GM12864 (cell line): Measurements from ENCODE around the gene GSTO2.

Source experiments
- DNase-seq: peaks from one replicate; pipeline ENCODE4 v3.0.0-alpha.2; 2011; ENCODE audit warnings: low read depth
- H3K4me3 ChIP-seq: 2 replicates; pipeline ENCODE4 v1.5.1; 2011; ENCODE audit warnings: mild to moderate bottlenecking, low read depth, low read length, control low read depth
- TF ChIP-seq, protein P1 (sequence below): IDR thresholded peaks from 2 replicates; pipeline ENCODE4 v1.5.1; 2011; ENCODE audit warnings: low read depth, mild to moderate bottlenecking, moderate library complexity, low read length, control low read depth, inconsistent platforms; ENCODE audit errors: missing control alignments

GSTO2 gene

DNA sequence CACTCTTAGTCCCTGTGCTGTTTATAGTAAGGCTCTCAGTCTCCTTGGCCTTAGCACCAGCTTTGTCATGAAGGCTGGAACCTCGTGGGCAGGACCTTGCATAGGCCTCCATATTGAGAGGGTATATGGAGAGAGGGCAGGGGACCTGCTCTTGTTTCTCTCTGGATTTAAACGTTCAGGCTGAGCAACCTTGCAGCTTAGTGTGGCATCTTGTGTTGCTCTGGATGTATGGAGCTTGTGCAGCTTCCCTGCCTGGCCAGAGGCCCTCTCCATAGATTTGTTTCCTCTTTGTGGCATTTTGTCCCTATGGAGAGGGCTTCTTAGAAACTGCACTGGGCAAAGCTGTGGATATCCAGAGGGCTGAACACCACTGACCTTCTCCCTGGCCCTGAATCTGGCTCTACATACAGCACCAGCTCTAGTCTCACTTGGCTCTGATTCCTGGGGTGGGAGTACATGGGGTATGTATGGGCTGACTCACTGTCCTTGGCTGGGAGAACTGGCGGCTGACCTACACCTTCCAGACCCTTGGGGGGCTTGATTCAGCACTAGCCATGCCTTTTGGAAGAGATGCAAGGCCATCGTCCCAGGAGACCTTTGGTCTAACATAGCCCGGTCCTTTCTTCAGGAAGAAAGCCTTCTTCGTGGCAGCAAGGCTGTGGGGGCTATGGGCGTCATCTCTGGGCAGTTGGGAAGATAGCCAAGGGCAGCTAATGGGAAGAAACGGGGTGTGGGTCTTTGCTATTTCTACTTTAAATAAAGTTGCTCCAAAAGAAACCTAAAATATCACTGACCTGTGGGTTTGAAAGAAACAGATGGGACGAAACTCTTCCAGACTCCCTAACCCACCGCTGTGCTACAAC, 38.8 kb downstream of the GSTO2 start:
- no peak overlapping the region for H3K4me3 ChIP-seq
- TF ChIP-seq, protein P1, sequence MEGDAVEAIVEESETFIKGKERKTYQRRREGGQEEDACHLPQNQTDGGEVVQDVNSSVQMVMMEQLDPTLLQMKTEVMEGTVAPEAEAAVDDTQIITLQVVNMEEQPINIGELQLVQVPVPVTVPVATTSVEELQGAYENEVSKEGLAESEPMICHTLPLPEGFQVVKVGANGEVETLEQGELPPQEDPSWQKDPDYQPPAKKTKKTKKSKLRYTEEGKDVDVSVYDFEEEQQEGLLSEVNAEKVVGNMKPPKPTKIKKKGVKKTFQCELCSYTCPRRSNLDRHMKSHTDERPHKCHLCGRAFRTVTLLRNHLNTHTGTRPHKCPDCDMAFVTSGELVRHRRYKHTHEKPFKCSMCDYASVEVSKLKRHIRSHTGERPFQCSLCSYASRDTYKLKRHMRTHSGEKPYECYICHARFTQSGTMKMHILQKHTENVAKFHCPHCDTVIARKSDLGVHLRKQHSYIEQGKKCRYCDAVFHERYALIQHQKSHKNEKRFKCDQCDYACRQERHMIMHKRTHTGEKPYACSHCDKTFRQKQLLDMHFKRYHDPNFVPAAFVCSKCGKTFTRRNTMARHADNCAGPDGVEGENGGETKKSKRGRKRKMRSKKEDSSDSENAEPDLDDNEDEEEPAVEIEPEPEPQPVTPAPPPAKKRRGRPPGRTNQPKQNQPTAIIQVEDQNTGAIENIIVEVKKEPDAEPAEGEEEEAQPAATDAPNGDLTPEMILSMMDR: no peak
- DNase-seq: no peak

DNA sequence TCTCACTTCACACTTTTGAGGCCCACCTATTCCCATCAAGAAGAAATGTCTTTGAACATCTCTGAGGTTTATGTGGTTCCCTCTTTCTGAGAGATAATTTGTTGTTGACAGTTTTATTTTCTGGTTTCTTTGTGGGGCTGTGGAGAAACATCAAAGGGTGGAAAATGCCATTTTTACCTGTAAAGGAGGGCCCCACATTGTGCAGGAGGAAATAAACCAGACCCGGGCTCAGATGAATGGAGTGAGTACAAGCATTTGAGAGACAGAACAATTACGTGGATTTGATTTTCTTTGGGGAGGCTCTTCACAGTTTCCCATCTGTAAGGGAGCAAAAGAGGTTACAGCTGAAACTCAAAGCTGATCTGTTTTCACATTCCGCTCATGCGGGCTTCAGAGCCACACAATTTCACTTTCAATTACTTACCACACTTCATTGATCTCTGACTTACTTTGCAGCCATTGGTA, 39.5 kb downstream of the GSTO2 start:
- TF ChIP-seq, protein P1: no peak
- DNase-seq: no peak
- no peak overlapping the region for H3K4me3 ChIP-seq

DNA sequence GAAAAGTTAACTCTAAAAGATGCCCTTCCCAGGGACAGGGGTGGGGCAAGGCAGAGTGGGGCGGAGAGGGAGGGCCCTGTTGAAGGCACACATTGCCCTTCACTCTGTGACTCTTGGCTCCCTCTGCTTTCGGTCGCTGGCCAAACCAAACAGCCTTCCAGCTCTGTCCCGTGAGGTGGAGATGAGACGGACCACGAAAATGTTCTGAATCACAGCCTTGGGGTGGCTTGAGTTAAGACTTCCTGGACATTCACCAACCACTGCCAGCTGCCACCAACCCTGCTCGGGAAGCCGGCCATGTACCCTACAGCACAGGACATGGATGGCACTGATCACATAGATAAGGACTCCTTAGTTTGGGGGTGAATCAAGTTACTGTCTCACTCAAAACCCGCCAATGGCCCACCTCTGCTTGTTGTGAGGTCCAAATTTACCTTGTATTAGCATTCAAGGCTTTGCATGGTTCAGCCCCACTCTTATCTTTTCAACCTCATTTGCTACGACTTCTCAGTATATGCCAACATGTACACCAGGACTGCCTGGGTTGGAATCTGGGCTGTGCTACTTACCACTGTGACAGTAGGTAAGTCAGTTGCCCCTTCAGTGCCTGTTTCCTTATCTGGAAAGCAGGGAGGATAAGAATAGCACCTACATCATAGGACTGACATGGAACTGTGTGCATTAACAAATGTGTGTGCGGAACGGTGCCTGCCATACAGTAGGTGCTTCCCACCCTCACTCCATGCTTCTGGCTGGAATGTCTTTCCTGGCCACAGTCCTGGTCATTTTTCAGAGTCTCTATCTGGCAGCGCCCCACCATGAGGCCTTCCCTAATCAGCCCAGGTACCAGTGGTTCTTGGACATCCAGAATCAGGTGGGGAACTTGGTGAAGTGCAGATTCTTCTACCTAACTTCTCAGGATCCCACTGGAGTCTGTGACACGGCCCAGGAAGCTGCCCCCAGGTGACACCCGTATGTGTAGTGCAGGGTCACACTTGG, 41.3 kb downstream of the GSTO2 start:
- no peak overlapping the region for H3K4me3 ChIP-seq
- DNase-seq: no peak
- TF ChIP-seq, protein P1: no peak

DNA sequence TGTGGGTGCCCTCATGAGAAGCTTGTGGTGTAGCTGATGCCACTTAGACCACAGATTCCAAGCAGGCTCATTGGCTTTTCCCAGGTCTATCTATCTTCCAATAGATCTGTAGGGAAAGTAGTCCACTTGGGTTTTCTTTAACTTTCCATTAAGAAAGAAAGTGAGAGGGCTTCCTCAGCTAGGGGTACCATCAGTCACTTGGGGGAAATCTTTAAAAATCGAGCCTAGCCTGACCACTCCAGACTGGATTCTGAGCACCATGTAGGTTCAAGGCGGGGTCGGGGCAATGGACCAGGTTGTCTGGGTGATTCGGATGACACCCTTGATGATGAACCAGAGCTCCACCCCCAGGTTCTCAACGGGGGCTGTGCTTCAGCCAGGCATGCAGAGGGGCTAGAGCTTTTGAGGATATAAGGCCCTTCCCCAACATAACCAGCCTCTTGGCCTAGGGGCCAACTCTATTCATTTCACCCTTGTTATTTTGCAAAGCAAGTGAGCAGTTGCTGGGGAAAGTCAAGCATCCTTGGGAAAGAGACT, 42.3 kb downstream of the GSTO2 start:
- H3K4me3 ChIP-seq: no peak overlapping the region
- TF ChIP-seq, protein P1: no peak
- no peak for DNase-seq

DNA sequence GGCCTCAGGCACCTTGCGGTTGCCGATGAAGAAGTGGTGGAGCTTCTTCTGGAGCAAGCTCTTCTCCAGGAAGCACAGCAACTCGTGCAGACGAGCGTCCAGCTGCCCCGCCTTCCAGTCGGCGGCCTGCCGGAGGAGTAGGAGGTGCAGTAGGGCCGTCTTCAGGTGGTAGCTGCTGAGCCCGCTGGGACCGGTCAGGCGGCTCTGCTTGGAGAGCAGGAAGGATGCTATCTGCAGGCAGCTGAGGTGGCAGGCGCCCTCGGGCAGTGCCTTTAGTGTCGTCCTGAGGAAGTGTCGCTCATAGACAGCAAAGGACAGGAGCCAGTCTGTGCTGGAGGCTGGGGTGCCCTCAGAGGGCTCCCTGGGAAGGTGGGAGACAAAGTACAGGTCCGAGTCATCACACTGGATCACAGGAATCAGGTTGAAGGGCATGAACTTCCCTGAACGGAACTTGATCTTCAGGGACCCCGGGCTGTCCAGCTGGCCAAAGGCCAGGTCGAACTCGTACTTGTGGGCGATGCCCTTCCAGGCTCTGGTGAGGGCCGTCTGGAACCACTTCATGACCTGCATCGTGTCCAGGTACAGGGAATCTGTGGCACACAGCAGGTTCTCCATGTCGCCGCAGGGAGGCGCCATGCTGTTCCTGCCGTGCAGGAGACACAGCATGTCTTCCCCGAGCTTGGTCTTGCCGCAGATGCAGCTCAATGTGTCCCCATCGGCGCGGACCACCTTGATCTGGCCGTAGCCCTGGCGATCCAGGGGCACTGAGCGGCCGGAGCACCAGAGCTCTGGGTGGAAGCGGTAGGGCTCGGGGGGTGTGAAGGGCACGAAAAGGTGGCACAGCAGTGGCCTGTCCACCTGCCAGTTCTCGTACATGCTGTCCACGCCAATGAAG, 45.9 kb downstream of the GSTO2 start:
- DNase-seq: no peak
- no peak overlapping the region for H3K4me3 ChIP-seq
- TF ChIP-seq, protein P1: no peak

DNA sequence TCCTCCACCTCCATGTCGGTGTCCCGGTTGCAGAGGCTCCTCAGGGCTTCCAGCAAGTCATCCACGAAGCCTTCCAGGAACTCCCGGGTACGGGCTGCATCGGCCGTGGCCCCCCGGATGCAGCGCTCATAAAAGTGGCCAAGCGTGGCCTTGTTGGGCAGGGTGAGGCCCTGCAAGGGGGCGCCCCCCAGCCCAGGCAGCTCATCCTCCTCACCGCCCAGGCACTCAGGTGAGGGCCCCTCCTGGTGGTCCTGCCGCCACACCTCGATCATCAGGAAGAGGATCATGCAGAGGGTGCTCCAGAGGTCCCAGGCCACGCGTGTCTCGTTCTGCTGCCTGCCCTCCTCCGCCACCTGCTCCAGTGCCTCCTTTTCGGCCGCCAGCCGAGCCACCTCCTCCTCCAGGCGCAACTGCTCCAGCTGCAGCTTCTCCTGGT, 46.5 kb downstream of the GSTO2 start:
- TF ChIP-seq, protein P1: no peak
- no peak for DNase-seq
- H3K4me3 ChIP-seq: no peak overlapping the region
